SH-SY5Y (cell line): ENCODE results near the gene BRSK2.

Experiments
- GATA2 ChIP-seq: IDR thresholded peaks from 2 replicates; pipeline ENCODE4 v1.6.1; 2011; ENCODE audit warnings: mild to moderate bottlenecking, low read depth, low read length
- GATA3 ChIP-seq: IDR thresholded peaks from 2 replicates; pipeline ENCODE4 v1.6.1; 2011; ENCODE audit warnings: low read depth, mild to moderate bottlenecking, low read length, moderate library complexity

DNA sequence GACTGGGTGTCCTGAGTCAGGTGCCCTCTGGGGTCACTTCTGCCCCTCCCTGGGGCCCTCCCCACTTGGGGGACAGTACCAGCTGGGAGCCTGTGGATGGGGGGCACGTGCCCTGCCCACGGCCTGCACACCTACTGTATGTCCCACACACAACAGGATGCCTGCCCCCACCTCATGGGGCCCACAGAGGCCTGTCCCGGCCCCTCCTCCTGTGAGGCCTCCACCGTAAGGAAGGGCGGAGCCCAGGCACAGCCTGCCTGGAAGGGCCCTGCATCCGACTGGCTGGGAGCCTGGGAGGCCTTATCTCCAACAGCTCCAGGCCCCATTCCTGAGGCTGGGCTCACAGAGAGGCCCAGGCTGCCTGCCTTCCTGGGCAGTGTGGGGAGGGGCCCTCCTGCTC, 47.8 kb downstream of the BRSK2 start:
- peak; percentile 26; the same call in 1 of the 2 replicates for TF ChIP-seq GATA2
- no peak for TF ChIP-seq GATA3
